HG03139 (cell line): Measurements from ENCODE around the gene LLGL1.

Source experiments
- ATAC-seq: cut with Tn5 transposase; IDR thresholded peaks from one replicate; pipeline ENCODE4 v1.9.1; 2021; ENCODE audit not compliant: unreplicated experiment

The LLGL1 gene

DNA sequence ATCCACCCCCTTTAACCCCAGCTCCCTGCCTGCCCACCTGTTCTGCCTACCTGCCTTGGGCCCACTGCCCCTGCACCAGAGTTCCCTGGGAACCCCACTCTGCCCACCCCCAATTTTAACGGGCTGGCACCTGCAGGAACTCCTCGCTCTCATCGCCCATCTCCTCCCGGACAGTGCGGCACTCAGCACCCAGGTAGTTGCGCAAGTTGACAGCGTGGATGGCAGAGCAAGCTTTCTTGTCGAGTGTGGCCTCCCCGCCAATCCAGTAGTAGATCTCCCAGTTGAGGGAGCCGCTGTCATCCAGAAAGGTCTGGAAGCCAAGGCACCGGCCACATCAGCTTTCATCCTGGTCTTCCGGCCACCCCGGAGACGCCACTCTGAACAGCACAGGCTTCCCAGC lies 25.3 kb downstream of the LLGL1 start:
- no peak for ATAC-seq

DNA sequence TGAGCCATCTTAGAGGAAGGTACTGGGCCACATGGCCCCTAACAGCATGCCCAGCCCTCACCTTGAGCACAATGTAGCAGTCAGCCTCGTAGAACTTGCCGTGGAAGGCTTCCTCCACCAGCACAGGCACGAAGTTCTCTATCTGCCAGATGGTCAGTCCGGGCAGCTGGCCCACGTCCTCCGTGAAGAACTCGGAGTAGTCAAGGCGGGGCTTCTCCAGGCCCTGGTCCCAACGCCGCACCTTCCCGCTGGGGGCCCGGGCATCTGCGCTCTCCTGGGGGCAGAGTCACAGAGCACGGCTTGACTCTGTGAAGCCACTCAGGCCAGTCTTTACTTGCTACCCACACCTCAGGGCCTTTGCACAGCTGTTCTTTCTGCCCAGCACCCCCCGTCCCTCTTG lies 25.8 kb downstream of the LLGL1 start:
- ATAC-seq: no peak

DNA sequence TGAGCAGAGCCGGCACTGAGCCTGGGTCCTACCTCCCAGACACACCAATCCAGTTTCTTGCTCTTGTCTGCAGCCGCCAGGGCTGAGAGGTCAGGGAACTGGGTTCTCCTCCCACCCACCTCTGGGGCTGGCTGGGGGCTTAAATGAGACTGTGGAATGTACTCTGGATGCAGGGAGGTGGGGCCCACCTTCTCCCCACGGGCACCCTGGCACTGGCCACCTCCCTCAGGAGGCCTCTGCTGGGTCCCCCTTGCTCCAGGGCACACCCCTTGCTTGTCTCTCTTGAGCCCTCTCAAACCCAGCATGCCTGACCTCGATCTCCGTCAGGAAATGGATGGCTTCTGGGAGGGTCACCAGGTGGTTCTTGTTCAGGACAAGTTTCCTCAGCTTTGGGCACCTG lies 26.7 kb downstream of the LLGL1 start:
- ATAC-seq: no peak

DNA sequence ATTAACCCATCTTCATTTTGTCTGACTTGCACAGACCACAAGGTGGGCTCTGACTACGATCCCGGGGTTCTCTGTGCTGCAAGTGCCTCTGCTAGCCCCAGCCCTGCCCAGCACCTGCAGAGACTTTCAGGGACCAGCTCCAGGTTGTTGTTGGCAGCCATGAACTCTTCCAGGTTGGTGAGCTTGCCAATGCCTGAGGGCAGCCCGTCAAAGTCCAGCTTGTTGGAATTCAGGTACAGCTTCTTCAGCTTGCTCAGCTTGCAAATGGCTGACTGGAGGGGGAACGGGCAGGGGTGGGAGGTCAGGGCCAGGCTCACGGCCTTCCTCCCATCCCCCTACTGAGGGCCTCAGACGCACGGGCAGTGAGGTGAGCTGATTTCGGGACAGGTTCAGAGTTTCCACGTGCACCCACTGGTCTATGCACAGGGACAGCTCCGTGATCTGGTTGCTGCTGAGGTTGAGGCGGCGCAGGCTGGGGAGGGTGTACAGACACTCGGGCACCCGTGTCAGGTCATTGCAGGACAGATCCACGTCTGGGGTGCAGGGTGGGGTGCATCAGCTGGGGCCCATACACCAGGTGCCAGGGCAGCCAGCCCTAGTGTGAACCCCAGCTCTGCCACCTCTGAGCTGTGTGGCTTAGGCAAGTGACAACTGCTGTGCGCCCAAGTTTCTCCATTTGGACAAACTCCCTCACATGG lies 27.9 kb downstream of the LLGL1 start:
- no peak for ATAC-seq

- no peak for ATAC-seq
These were observed 28.7 kb downstream of the LLGL1 start for GRCh38 chr17:18253947-18254821.

GRCh38 chr17:18254888-18255649 lies 29.6 kb downstream of the LLGL1 start:
- ATAC-seq: no peak

DNA sequence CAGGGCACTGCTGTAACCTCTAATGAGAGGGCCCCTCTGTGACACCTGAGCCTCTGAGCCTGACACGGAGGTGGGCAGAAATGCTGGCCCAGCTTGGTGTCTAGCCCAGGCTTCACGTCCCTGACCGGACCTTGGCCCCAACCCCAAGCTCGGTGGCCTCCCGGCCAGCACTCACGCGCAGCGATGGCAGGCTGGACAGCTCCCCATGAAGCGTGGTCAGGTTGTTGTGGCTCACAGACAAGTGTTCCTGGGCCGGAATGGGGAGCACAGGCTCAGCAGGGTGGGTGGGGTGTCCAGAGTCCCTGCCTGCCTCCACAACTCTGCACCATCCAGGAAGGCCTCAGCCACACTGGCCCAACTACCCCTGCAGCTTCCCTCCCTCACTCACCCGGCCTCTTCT lies 30.9 kb downstream of the LLGL1 start:
- ATAC-seq: no peak

DNA sequence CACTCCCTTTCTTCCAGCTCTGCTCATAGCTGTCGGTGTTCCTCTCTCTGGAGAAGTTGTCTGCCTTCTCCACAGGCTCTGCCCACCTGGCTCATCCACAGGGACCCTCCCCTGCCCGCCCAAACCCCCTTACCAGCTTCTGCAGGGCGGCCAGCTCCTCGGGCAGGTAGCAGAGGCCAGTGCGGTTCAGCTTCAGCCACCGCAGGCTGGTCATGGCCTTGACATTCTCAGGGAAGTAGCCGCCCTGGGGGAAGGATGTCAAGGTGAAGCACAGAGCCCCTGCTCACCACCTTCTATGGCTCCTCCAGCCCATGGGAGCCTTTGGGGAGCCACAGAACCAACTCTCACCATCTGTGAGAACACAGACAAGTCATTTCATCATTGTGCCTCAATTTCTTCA lies 31.3 kb downstream of the LLGL1 start:
- ATAC-seq: no peak

DNA sequence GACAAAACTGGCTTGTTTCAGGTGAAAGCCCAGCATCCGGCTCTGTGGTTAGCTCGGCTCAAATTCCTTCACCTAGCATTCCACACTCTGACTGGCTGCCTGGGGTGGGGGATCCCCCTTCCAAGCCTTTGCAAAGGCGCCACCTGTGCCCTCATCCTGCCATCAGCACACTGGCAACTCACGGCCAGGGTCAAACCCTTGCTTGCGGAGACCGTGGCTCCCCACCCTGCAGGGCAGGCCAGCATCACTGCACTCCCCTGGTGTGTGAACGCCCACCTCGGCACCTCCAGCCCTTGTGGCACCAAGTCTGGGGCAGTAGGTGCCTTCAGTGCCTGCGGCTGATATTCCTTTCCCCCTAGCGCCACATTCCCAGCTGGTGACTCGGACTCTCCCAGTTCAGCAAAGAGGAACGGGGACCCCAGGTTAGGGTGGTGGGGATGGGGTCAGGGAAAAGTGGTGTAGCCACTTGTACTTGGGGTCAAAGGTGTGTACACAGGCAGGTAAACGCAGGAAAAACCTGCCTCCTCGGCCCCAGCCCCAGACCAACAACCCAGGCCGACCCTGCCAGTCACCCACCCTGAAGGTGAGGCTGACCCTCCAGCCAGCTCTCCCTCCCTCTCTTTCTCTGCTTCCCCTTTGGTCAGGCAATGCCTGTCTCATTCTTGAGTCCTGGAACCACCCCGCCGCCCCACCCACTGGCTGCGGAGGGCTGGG lies 32.0 kb downstream of the LLGL1 start:
- no peak for ATAC-seq

DNA sequence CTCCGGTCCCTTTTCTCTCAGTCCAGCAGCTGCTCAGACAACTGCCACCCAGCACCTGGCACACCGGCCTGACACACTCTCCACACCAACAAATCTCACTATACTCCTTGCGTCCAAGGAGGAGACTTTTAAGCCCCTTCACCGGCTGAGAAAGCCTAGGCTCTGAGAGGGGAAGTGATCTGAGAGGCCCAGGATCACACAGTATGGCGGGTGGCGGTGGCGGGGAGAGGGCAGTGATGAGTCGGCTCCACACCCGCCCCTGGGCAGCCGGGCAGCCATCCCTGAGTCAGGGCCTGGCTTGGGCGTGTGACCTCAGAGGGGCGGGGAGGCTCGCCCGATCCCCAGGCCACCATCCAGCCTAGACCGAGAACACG lies 32.5 kb downstream of the LLGL1 start:
- no peak for ATAC-seq

DNA sequence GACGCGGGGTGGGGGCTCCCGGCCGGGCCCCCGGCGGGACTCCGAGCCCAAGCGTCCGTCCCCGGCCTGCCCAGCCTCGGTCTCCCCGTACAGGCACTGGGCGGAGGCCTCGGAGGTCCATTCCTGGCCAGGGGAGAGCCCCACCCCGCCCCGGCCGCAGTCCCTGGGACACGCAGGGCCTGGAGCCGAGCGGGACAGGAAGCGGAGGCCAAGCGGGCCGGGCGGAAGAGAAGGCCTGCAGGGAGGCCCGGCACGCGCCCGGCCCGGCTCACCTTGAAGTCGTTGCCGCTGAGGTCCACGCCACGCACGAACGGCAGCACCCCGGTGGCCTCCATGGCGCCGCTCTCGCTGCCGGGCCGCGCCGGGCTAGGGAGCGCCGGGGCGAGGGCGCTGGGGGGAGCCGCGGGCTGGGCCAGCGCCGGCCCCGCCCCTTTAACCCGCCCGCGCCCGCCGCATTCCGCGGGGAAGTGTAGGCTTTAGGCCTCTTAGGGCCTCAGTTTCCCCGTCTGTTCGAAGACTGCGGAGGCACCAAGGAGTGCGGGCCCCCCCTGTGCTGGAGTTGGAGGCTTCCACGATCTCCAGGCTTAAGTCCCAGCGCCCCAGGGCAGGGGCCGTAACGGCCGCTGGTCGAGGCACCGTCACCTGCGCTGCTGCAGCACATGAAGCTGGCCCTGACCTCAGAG lies 33.1 kb downstream of the LLGL1 start, which contains the start of gene FLII:
Gene FLII, minus strand, starts transcription at position 383 of the 683 bp plus-strand sequence. Its CDS starts 48 bp downstream, at position 335.
- ATAC-seq: no peak

DNA sequence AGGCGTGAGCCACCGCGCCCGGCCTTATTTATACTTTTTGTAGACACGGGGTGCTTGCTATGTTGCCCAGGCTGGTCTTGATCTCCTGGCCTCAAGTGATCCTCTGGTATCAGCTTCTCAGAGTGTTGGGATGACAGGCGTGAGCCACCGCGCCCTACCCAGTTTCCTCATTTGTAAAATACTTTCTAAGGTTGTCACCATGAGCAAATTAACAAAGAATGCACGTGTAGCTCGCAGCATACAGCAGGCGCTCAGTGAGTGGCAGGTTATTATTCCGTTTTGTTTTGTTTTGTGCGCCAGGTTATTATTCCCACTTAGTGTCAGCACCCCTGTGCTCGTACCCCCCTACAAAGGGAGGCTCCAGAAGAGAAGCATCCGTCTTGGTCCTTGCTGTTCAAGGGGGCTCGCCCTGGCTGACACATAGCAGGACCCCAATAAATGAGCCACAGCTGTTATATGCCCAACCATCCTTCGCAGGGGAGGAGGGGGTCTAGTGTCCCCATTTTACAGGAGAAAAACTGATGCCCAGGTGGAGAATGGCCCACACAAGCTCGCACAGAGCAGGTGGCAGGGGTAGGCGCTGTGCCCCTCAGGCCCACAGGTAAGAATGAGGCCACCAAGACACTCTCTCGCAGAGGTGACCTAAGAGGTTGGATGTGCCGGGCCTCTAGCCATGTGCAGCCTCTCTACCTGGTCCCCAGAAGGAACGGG lies 34.3 kb downstream of the LLGL1 start:
- ATAC-seq: no peak

- ATAC-seq: peak; percentile 69
These were observed 35.1 kb downstream of the LLGL1 start, which contains the start of gene MIEF2 for GRCh38 chr17:18260332-18261145. TSS of gene MIEF2 (plus strand) at chr17:18260662. CDS start at chr17:18262721, 2,059 bp downstream.

DNA sequence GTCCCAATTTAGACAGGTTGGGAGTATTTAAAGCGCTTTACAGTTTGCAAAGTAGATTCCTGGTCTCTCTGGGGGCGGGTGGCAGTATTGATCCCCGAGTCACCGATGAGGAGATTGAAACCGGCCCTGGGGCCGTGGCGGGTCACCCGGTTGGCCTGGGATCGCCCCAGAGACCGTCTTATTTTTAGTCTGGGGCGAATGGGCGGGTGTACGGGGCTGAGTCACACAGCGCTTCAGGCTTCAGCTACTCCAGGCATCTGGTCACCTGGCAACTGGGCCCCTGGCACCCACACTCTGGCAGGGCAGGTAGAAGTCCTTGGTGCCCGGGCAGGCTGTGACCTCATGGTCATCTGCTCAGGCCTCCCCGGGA lies 35.7 kb downstream of the LLGL1 start:
- no peak for ATAC-seq

- ATAC-seq: no peak
These were observed 36.2 kb downstream of the LLGL1 start for GRCh38 chr17:18261659-18262058.

- no peak for ATAC-seq
These were observed 36.7 kb downstream of the LLGL1 start for GRCh38 chr17:18262111-18262510.

GRCh38 chr17:18262641-18263040 lies 37.2 kb downstream of the LLGL1 start:
- no peak for ATAC-seq

DNA sequence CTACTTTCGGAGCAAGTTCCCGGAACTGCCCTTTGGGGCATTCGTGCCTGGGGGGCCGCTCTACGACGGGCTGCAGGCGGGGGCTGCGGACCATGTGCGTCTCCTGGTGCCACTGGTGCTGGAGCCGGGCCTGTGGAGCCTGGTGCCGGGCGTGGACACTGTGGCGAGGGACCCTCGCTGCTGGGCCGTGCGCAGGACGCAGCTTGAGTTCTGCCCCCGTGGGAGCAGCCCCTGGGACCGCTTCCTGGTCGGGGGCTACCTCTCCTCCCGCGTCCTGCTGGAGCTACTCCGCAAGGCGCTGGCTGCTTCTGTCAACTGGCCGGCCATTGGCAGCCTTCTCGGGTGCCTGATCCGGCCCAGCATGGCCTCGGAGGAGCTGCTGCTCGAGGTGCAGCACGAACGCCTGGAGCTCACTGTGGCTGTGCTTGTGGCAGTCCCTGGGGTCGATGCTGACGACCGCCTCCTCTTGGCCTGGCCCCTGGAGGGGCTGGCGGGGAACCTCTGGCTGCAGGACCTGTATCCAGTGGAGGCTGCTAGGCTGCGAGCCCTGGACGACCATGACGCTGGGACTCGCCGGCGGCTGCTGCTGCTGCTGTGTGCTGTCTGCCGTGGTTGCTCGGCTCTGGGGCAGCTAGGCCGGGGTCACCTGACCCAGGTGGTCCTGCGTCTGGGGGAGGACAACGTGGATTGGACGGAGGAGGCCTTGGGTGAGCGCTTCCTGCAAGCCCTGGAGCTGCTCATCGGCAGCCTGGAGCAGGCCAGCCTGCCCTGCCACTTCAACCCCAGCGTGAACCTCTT lies 38.6 kb downstream of the LLGL1 start:
- ATAC-seq: no peak
